Lower leg skin (tissue), 4 donors: ENCODE results near the gene SMOC1. TPM values are rescaled to one million over a fixed set of nuclear protein-coding genes. Genes with fewer than 3 reads are reported as not detected.

Experiments
- DNase-seq, 2 donors: peaks; one replicate each; pipeline ENCODE4 v3.0.0-alpha.2; 2019; ENCODE audit warnings: low spot score in 2 of 2
- H3K4me3 ChIP-seq: fragments of 200-600 bp; sonication (generic); 2 replicates; pipeline ENCODE4 v1.5.1; 2017; ENCODE audit warnings: mild to moderate bottlenecking, low read depth; ENCODE audit not compliant: poor library complexity, severe bottlenecking
- POLR2A ChIP-seq, 2 donors: fragments of 450-650 bp; IDR thresholded peaks; one replicate each; pipeline ENCODE4 v1.6.1; 2016 to 2017; ENCODE audit warnings: antibody characterized with exemption in 2 of 2, mild to moderate bottlenecking in 1 of 2, moderate library complexity in 1 of 2
- WGBS, 2 donors: methylation state at CpG; one replicate each; pipeline ENCODE4 v1.1.5; 2018; 5-methylcytosine and 5-hydroxymethylcytosine counted together
- intact Hi-C: fragments of 100-400 bp; cut with DNase I; formaldehyde crosslinking; loops from one replicate; pipeline ENCODE4 v1.15.0; 2023; ENCODE audit warnings: low total_unique reads
- total RNA-seq, 4 donors: library from RNA; depleted of rRNA; stranded (reverse); fragments of >200 nt; gene quantifications; one replicate each; pipeline ENCODE4 v1.1.0, GENCODE V29; 2016
- TF ChIP-seq, protein P1 (sequence below), 3 donors: fragments of 450-650 bp; IDR thresholded peaks; one replicate each; pipeline ENCODE4 v1.5.1; 2016; ENCODE audit warnings: antibody characterized with exemption in 3 of 3, mild to moderate bottlenecking in 3 of 3, moderate library complexity in 2 of 3

SMOC1 gene
- total RNA-seq, 4 donors from 2014 or later: 1.1 to 5.4 (median 1.9) TPM

DNA sequence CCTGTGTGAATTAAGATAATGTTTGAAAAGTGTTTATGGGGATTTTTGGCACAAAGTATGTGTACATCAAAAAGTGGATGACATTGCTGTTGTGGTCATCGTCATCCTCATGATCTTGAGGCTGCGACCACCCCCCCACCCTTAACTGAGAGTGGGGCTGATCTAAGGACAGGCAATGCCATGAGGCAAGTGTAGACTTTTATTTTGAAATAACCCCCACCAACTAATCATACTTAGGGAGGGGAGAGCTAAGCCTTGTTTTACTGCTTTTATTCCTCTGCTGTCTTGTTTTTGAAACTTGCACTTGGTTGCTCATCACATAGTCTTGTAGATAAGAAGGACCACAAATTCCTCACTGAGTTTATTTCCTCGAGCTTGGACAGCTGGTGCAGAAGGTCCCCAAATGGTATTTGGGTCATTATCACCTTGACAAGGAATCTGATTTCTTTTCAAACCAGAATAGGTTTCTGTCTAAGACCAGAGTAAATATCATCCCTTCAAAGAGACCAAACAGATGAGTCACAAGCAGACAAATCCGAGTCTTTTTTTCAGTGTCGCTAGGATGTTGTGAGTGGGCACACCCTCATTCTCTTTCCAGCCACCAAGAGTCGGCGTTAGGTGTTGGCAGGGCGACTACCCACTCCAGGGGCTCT is 23.9 kb upstream of the SMOC1 start:
- 55 to 68% methylated on average over 8 of the region's 8 CpGs for WGBS, 2 donors
- intact Hi-C loops: no loop called here
- no peak overlapping the region for H3K4me3 ChIP-seq
- DNase-seq: no peak
- no peak for TF ChIP-seq POLR2A (IDR thresholded peaks at IDR 0.05)
- TF ChIP-seq, protein P1, sequence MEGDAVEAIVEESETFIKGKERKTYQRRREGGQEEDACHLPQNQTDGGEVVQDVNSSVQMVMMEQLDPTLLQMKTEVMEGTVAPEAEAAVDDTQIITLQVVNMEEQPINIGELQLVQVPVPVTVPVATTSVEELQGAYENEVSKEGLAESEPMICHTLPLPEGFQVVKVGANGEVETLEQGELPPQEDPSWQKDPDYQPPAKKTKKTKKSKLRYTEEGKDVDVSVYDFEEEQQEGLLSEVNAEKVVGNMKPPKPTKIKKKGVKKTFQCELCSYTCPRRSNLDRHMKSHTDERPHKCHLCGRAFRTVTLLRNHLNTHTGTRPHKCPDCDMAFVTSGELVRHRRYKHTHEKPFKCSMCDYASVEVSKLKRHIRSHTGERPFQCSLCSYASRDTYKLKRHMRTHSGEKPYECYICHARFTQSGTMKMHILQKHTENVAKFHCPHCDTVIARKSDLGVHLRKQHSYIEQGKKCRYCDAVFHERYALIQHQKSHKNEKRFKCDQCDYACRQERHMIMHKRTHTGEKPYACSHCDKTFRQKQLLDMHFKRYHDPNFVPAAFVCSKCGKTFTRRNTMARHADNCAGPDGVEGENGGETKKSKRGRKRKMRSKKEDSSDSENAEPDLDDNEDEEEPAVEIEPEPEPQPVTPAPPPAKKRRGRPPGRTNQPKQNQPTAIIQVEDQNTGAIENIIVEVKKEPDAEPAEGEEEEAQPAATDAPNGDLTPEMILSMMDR (IDR thresholded peaks at IDR 0.05): no peak

DNA sequence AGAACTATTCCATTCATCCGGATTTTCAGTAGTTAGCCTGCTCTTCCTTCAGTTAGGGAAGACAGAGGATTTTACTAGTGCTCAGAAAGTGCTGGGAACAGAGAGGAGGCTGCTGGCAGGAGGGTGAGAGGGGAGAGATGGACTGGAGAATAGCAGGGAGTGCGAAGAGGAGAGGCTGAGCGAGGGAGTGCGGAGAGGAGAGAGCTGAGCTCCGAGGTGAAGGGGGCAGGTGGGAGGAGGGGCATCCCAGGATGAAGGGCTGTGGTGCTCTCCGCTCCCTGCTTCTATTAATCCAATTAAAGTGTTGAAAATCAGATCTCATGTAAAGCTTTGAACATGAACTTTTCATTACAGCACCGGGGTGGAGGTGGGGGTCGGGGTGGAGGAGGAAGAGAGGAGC is 20.4 kb upstream of the SMOC1 start:
- intact Hi-C loops: no loop called here
- DNase-seq: no peak
- TF ChIP-seq, protein P1 (IDR thresholded peaks at IDR 0.05): no peak
- no peak for TF ChIP-seq POLR2A (IDR thresholded peaks at IDR 0.05)
- 62 to 63% methylated on average over 8 of the region's 8 CpGs for WGBS, 2 donors
- H3K4me3 ChIP-seq: no peak overlapping the region

DNA sequence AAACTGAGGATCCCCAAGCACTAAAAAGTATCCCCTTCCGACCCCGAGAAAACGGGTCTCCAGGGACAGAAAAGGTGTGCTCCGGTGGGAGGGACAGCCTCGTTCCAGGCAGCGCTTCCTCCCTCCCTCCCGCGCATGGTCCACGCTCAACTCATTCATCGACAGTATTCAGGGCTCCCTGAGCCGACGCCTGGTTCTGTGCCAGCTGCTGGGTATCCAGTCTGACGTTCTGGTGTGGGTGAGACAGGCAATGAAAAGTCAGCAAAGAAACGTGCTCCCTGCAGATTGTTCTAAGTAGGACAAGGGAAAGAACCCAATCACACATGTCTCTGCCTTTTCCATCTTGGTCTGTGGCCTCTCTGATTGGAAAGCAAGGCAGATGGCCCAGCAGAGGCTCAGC is 19.6 kb upstream of the SMOC1 start:
- no peak for DNase-seq
- WGBS, 2 donors: 83% methylated on average over 14 of the region's 14 CpGs
- intact Hi-C loops: no loop called here

DNA sequence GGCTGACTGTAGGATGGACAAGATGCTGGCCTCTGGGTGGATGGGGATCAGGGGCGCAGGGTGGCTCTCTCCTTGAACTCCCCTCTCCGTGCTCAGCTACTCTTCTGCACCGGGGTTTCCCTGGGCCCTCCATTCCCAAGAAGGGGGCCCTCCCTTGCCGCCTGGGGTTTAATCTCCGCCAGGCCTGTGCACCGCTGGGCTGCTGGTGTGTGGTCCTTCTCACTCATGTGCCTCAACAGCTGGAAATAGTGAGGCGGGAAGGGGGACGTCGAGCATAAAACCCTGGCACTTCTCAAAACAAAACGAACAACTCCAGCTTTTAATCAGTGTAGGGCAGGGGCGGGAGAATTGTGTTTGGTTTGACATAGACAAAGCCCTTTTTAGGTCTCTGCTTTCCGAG is 19.0 kb upstream of the SMOC1 start:
- 46 to 61% methylated on average over 12 of the region's 12 CpGs for WGBS, 2 donors
- DNase-seq: no peak
- no peak for TF ChIP-seq POLR2A (IDR thresholded peaks at IDR 0.05)
- TF ChIP-seq, protein P1 (IDR thresholded peaks at IDR 0.05): no peak
- H3K4me3 ChIP-seq: no peak overlapping the region
- intact Hi-C loops: no loop called here

More for the DNA sequence above, 19.6 kb upstream of the SMOC1 start:
- no peak overlapping the region for H3K4me3 ChIP-seq
- no peak for TF ChIP-seq POLR2A (IDR thresholded peaks at IDR 0.05)
- TF ChIP-seq, protein P1 (IDR thresholded peaks at IDR 0.05): no peak

DNA sequence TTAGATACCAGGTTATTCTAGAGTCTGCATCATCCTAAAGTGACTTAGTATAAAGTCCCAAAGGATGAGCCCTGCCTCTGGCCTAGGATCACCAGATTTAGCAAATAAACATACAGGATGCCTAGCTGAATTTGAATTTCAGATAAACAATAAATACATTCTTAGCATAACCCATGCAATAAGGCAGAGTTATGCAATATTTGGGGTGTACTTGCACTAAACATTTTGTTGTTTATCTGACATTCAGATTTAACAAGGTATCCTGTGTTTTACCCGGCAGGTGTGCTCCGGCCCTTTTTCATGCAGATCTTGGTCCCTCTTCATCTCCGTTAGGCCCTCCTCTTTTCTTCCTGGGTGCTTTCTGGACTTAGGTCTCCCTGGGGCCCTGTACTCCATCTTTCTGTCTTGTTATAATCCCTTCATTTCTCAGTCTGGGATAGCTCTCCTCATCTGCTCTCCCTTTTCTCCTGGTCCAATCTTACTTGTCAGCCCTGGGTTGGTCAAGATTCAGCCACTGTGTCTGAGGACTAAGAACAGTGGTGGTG is 18.1 kb upstream of the SMOC1 start:
- no peak for TF ChIP-seq POLR2A (IDR thresholded peaks at IDR 0.05)
- TF ChIP-seq, protein P1 (IDR thresholded peaks at IDR 0.05): no peak
- no peak for DNase-seq
- 78 to 87% methylated on average over 3 of the region's 3 CpGs for WGBS, 2 donors
- intact Hi-C loops: no loop called here
- no peak overlapping the region for H3K4me3 ChIP-seq

DNA sequence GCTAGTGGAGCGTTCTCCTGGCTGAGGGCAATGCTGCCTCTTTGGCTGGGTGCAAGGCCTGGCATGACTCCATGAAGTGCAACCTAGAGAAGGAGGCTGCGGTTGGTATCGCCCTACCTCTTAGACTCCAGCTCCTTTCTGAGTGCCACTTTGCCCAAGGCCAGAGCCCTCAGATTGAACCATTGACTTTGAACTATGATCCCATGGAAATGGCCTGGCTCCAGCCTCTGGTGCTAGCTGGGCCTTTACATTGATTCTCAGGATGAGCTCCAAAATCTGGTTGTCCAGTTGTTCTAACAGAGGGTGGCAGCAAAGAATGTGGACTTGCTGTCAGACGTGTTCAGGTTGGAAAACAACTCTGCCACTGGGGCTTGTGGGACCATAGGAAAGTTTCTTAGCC is 16.1 kb upstream of the SMOC1 start:
- peak in 1 of 2 donors; percentile 60 for DNase-seq
- intact Hi-C loops: no loop called here
- WGBS, 2 donors: 90 to 93% methylated on average over 4 of the region's 4 CpGs

More for the DNA sequence above, 16.1 kb upstream of the SMOC1 start:
- TF ChIP-seq POLR2A (IDR thresholded peaks at IDR 0.05): no peak
- TF ChIP-seq, protein P1 (IDR thresholded peaks at IDR 0.05): no peak
- H3K4me3 ChIP-seq: no peak overlapping the region
